Stimulated activated CD4-positive, alpha-beta T cell treated with anti-CD3 and anti-CD28 coated beads, Interleukin-4, amount 100 ng/mL, for 4 hours (primary cell): Measurements from ENCODE around the gene EXOC6B.
"Not testable (repeated sequence)": the region's sequence is repeated elsewhere in the genome, so short reads cannot be mapped to it uniquely, and the experiment has no call there.

ENCODE experiments used
- DNase-seq, 2 experiments: peaks; one replicate each; pipeline ENCODE4 v3.0.0-alpha.2; 2020

Gene EXOC6B

GRCh38 chr2:72421771-72422379 lies 404.0 kb downstream of the EXOC6B start:
- DNase-seq = not testable (repeated sequence)

- DNase-seq = no peak
Measured at GRCh38 chr2:72415781-72416475, 409.9 kb downstream of the EXOC6B start.

- DNase-seq = no peak
Measured at GRCh38 chr2:72415241-72415661, 410.6 kb downstream of the EXOC6B start.

- no peak for DNase-seq
Measured at GRCh38 chr2:72414137-72414760, 411.6 kb downstream of the EXOC6B start.

GRCh38 chr2:72413716-72414115 lies 412.1 kb downstream of the EXOC6B start:
- DNase-seq = no peak

- DNase-seq = no peak
Measured at GRCh38 chr2:72412214-72412613, 413.6 kb downstream of the EXOC6B start.

- DNase-seq = no peak
Measured at GRCh38 chr2:72399879-72400278, 426.0 kb downstream of the EXOC6B start.

GRCh38 chr2:72395096-72395495 lies 430.7 kb downstream of the EXOC6B start:
- DNase-seq = no peak

- DNase-seq = no peak
Measured at GRCh38 chr2:72394541-72395070, 431.2 kb downstream of the EXOC6B start.

GRCh38 chr2:72389447-72389846 lies 436.4 kb downstream of the EXOC6B start:
- DNase-seq = no peak

- no peak for DNase-seq
Measured at GRCh38 chr2:72388263-72388662, 437.6 kb downstream of the EXOC6B start.

- no peak for DNase-seq
Measured at GRCh38 chr2:72386288-72386687, 439.5 kb downstream of the EXOC6B start.

- no peak for DNase-seq
Measured at GRCh38 chr2:72378753-72379348, 447.0 kb downstream of the EXOC6B start.

- DNase-seq = no peak
Measured at GRCh38 chr2:72367530-72368225, 458.2 kb downstream of the EXOC6B start.

GRCh38 chr2:72363406-72363805 lies 462.4 kb downstream of the EXOC6B start:
- no peak for DNase-seq

- DNase-seq = no peak
Measured at GRCh38 chr2:72362733-72363132, 463.1 kb downstream of the EXOC6B start.

GRCh38 chr2:72361521-72361920 lies 464.3 kb downstream of the EXOC6B start:
- no peak for DNase-seq

GRCh38 chr2:72361042-72361441 lies 464.8 kb downstream of the EXOC6B start:
- DNase-seq = no peak

GRCh38 chr2:72350852-72351251 lies 475.0 kb downstream of the EXOC6B start:
- no peak for DNase-seq

- DNase-seq = no peak
Measured at GRCh38 chr2:72349016-72349415, 476.8 kb downstream of the EXOC6B start.

- DNase-seq = no peak
Measured at GRCh38 chr2:72347081-72347480, 478.8 kb downstream of the EXOC6B start.

GRCh38 chr2:72341639-72342038 lies 484.2 kb downstream of the EXOC6B start:
- DNase-seq = no peak

- no peak for DNase-seq
Measured at GRCh38 chr2:72340665-72341064, 485.2 kb downstream of the EXOC6B start.
